Breast epithelium (tissue), 3 donors: Measurements from ENCODE around the gene PPP1R2.

Source experiments
- CTCF ChIP-seq, 3 donors: fragments of 450-650 bp; IDR thresholded peaks; one replicate each; pipeline ENCODE4 v1.5.1; 2016 to 2017; ENCODE audit warnings: antibody characterized with exemption in 3 of 3, mild to moderate bottlenecking in 3 of 3, moderate library complexity in 3 of 3
- POLR2A ChIP-seq: fragments of 450-650 bp; IDR thresholded peaks from one replicate; pipeline ENCODE4 v1.6.1; 2016; ENCODE audit warnings: antibody characterized with exemption, mild to moderate bottlenecking, moderate library complexity
- POLR2AphosphoS5 ChIP-seq, 3 donors: sonication (generic); formaldehyde crosslinking; IDR thresholded peaks; one replicate each; pipeline ENCODE4 v1.6.1; 2017; ENCODE audit warnings: antibody characterized with exemption in 3 of 3

DNA sequence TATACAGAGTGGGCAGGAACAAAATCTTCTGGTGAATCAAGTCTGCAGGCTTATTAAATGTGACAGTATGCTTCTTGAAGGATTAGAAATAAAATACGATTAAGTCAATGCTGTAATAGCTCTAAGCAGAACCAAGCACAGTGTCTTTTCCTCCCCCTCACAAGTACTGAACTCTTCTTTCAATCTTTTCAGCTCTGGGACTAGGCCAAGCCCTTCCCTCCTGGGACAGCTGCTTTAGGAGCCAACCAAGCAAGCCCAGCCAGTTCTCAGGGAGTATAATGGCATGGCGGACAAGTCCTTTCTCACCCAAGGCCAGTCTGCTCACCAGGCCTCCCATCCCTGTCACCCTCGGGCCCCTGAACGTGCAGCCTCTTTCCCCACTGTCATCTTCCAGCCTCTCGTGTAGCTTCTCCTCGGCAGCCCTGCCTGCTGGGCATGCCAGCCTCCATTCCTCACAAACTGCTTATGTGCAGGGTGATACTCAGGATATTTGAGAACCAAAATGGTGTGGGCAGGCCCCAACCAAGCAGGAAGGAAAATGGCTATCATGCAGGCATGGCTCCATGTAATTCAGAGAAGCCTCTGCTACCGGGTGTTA is 8.4 kb upstream of the PPP1R2 start:
- no peak for TF ChIP-seq POLR2AphosphoS5 (IDR thresholded peaks at IDR 0.05)
- TF ChIP-seq CTCF (IDR thresholded peaks at IDR 0.05): no peak
- TF ChIP-seq POLR2A: no peak
